ENCODE results near the gene UQCR10. TPM values are rescaled to one million over a fixed set of nuclear protein-coding genes. Genes with fewer than 3 reads are reported as not detected.

The UQCR10 gene
- total RNA-seq, 1 experiment from 2014 or later = 119 TPM

- no peaks in the 10 kb centered on the region for H3K9me3 ChIP-seq (ENCODE audit: control insufficient read depth in 1 of 2, insufficient read depth in 1 of 2, low read depth in 1 of 2, low read length in 2 of 2)
- H2AFZ ChIP-seq (ENCODE audit: low read depth, low read length, poor library complexity, severe bottlenecking) = no peak overlapping the region
- H3K36me3 ChIP-seq (ENCODE audit: control insufficient read depth in 1 of 2, insufficient read depth in 2 of 2, low read length in 2 of 2) = peaks cover 12 to 27% of the 10 kb centered on the region in 2 experiments; a peak in 3 of 4 replicates
- POLR2A ChIA-PET = no interaction called here
- no peaks in the 10 kb centered on the region for H3K27me3 ChIP-seq (ENCODE audit: insufficient read depth, low read length)
- H3K4me2 ChIP-seq (ENCODE audit: low read length) = no peak overlapping the region
- no peaks in the 10 kb centered on the region for H4K20me1 ChIP-seq (ENCODE audit: insufficient read depth)
- no peaks in the 10 kb centered on the region for H3K4me1 ChIP-seq (ENCODE audit: control insufficient read depth in 1 of 2, insufficient read depth in 2 of 2, low read length in 2 of 2)
- CTCF ChIA-PET = no interaction called here
- no peak overlapping the region for H3K4me3 ChIP-seq (replicated peaks in 1 of 2; ENCODE audit: low read depth in 1 of 2, low read length in 2 of 2)
- TF ChIP-seq ELF1 (IDR thresholded peaks at IDR 0.05; ENCODE audit: borderline replicate concordance, low read depth) = no peak
- TF ChIP-seq SRF (IDR thresholded peaks at IDR 0.05; ENCODE audit: low read depth) = no peak
- TF ChIP-seq, protein P1, sequence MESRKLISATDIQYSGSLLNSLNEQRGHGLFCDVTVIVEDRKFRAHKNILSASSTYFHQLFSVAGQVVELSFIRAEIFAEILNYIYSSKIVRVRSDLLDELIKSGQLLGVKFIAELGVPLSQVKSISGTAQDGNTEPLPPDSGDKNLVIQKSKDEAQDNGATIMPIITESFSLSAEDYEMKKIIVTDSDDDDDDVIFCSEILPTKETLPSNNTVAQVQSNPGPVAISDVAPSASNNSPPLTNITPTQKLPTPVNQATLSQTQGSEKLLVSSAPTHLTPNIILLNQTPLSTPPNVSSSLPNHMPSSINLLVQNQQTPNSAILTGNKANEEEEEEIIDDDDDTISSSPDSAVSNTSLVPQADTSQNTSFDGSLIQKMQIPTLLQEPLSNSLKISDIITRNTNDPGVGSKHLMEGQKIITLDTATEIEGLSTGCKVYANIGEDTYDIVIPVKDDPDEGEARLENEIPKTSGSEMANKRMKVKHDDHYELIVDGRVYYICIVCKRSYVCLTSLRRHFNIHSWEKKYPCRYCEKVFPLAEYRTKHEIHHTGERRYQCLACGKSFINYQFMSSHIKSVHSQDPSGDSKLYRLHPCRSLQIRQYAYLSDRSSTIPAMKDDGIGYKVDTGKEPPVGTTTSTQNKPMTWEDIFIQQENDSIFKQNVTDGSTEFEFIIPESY (IDR thresholded peaks at IDR 0.05; ENCODE audit: extremely low read depth, insufficient replicate concordance, low read length) = no peak
- TF ChIP-seq CEBPB (IDR thresholded peaks at IDR 0.05; ENCODE audit: low read depth) = no peak
- TF ChIP-seq TCF7L2 (IDR thresholded peaks at IDR 0.05; ENCODE audit: borderline replicate concordance, extremely low read depth, insufficient read depth, insufficient read length) = no peak
- no peak for TF ChIP-seq EZH2phosphoT487 (IDR thresholded peaks at IDR 0.05; ENCODE audit: borderline replicate concordance)
- no peak for TF ChIP-seq ZFX (IDR thresholded peaks at IDR 0.05)
- no peak for TF ChIP-seq YY1 (IDR thresholded peaks at IDR 0.05; ENCODE audit: extremely low read depth, insufficient replicate concordance, low read depth, low read length)
- TF ChIP-seq SP1 (IDR thresholded peaks at IDR 0.05; ENCODE audit: low read depth) = no peak
- no peak for TF ChIP-seq RAD21 (IDR thresholded peaks at IDR 0.05; ENCODE audit: low read depth)
- BruUV-seq (replicated peaks) = TSS peak; percentile 60
- no peaks in the 10 kb centered on the region for H3K79me2 ChIP-seq (ENCODE audit: insufficient read depth, low read length)
- intact Hi-C loops (cut with micrococcal nuclease) = no loop called here
- no peak overlapping the region for H3K9ac ChIP-seq (ENCODE audit: low read length)
- no peak overlapping the region for H3K27ac ChIP-seq (ENCODE audit: low read depth, low read length)
- DNase-seq (ENCODE audit: low read depth, low spot score) (no peak), ATAC-seq (no peak)
- RAD21 ChIA-PET (ENCODE audit: low non-redundant PET in 1 of 2, low total read pairs in 2 of 2, uncharacterized antibody in 2 of 2, unreplicated experiment in 2 of 2) = no interaction called here
- H3K9me2 ChIP-seq (ENCODE audit: insufficient read depth) = no peaks in the 10 kb centered on the region
Measured at GRCh38 chr22:29788339-29789279, 21.4 kb downstream of the UQCR10 start.

All from HCT116 (cell line).